ENCODE measurements around the gene IER5L. TPM values are rescaled to one million over a fixed set of nuclear protein-coding genes. Genes with fewer than 3 reads are reported as not detected.

IER5L gene
- polyA plus RNA-seq (2013, experiment 1 of 2), result 75.6 TPM
- polyA plus RNA-seq (2013, experiment 2 of 2), result 55.6 TPM

DNA sequence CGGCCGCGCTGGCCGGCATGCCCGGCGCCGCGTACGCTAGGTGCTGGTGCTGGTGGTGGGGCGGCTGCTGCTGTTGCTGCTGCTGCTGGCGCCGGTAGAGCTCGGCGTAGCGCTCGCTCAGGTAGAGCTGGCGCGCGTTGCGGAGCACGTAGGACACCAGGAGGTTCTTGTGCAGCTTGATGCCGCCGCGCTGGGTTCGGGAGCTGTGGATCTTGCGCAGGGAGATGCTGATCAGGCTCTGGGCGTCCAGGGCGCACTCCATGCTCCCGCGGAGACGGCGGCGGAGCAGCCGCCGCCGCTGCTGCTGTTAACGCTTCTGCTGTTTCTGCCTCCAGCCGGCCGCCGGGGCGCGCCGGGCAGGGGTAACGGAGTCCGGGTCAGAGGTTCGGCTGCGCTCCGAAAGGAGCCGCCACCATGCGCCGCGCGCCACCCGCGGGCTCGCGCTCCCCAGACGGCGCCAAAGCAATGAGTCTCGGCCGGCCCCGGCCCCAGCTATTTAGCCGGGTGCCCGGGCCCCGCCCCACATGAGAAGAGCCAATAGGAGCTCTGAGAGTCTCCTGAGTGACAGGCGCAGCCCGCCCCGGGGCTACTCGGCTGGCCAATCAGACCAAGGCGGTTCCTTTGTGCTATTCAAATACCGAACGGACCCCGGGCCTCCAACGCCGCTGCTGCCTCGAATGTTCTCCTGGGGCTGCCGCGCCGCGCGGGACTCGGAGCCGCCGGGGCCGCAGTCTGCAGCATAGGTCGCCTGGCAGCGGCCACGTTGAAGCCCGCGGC, at the start of gene IER5L:
Gene IER5L, minus strand, starts transcription at position 471 of the 777 bp plus-strand sequence. Its CDS starts 209 bp downstream, at position 262.
- 0% methylated on average over 83 to 84 of the region's 90 CpGs for WGBS, 2 experiments (ENCODE audit: insufficient coverage in 2 of 2)
- Histone ChIP-seq H3K36me3 (ENCODE audit: control insufficient read depth, insufficient read depth, low read length) (peaks cover 20% of the 10 kb centered on the region), H3K27ac (ENCODE audit: low read depth, low read length, severe bottlenecking) (peak within 1 kb of the TSS; percentile 98)

DNA sequence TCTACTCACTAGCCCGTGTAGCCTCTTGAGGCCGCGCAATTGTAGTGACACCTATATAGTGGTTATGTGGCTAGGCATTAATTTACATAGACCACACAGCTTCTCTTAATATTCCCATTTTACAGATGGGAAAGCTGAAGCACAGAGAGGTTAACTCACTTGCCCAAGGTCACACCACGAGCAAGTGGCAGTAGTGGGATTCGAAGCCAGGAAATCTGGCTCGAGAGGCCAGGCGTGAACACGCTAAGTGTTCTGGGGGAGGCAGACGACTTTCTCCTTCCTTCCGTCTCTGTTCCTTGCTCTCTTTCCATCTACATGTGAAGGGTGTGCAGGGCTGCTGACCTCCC, 49.8 kb upstream of the IER5L start:
- peaks cover 37% of the 10 kb centered on the region for H3K4me1 ChIP-seq (ENCODE audit: control insufficient read depth, insufficient read depth, low read length, poor library complexity, severe bottlenecking)
- peaks cover 2% of the 10 kb centered on the region for H3K9me3 ChIP-seq (ENCODE audit: control insufficient read depth, low read length)
- no peak overlapping the region for H3K27ac ChIP-seq (ENCODE audit: low read depth, low read length, severe bottlenecking)
- 95 to 96% methylated on average over 6 to 8 of the region's 10 CpGs for WGBS, 2 experiments (ENCODE audit: insufficient coverage in 2 of 2)
- no peak overlapping the region for H3K4me3 ChIP-seq (ENCODE audit: extremely low read depth, insufficient read depth, low read length, poor library complexity, severe bottlenecking)
- no peaks in the 10 kb centered on the region for H3K36me3 ChIP-seq (ENCODE audit: control insufficient read depth, insufficient read depth, low read length)

More for the DNA sequence above, at the start of gene IER5L:
- peaks cover 24% of the 10 kb centered on the region for H3K4me1 ChIP-seq (ENCODE audit: control insufficient read depth, insufficient read depth, low read length, poor library complexity, severe bottlenecking)
- H3K4me3 ChIP-seq (ENCODE audit: extremely low read depth, insufficient read depth, low read length, poor library complexity, severe bottlenecking), result peak within 1 kb of the TSS; percentile 99
- H3K9me3 ChIP-seq (ENCODE audit: control insufficient read depth, low read length), result no peaks in the 10 kb centered on the region

DNA sequence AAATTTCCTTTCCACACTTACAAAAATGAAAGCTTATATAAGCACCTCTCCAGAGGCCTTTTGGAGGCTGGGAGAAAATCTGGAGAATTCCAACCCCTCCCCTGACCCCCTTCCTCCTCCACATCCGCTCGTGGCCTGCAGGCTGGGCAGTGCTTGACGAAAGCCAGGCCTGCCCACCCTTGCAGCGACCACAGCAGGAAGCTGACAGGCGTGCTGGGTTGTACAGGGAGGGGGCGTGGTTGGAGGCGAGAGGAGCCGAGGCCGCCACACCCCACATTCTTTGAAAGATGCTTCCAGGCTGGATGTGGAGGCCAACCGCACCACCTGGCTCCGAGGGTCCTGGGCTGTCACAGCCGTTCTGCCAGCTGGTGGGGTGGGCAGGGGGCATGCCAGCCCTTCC, 47.8 kb upstream of the IER5L start:
- Histone ChIP-seq H3K4me1 (ENCODE audit: control insufficient read depth, insufficient read depth, low read length, poor library complexity, severe bottlenecking) (peaks cover 27% of the 10 kb centered on the region), H3K36me3 (ENCODE audit: control insufficient read depth, insufficient read depth, low read length) (no peaks in the 10 kb centered on the region), H3K27ac (ENCODE audit: low read depth, low read length, severe bottlenecking) (peak overlapping the region; percentile 86), H3K4me3 (ENCODE audit: extremely low read depth, insufficient read depth, low read length, poor library complexity, severe bottlenecking) (no peak overlapping the region), H3K9me3 (ENCODE audit: control insufficient read depth, low read length) (no peaks in the 10 kb centered on the region)
- WGBS, 2 experiments (ENCODE audit: insufficient coverage in 2 of 2), result 13 to 37% methylated on average over 3 to 4 of the region's 12 CpGs

DNA sequence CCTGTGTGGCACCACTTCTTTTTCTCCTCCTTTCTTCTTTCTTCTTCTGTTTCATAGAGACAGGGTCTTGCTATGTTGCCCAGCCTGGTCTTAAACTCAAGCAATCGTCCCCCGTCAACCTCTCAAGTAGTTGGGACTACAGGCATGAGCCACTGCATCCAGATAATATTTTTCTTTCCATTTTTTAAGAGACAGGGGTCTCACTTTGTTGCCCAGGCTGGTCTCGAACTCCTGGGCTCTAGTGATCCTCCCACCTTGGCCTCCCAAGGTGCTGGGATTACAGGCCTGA, 47.4 kb upstream of the IER5L start:
- 69 to 94% methylated on average over 2 of the region's 3 CpGs for WGBS, 2 experiments (ENCODE audit: insufficient coverage in 2 of 2)
- H3K4me1 ChIP-seq (ENCODE audit: control insufficient read depth, insufficient read depth, low read length, poor library complexity, severe bottlenecking), result peaks cover 26% of the 10 kb centered on the region
- H3K9me3 ChIP-seq (ENCODE audit: control insufficient read depth, low read length), result no peaks in the 10 kb centered on the region
- H3K4me3 ChIP-seq (ENCODE audit: extremely low read depth, insufficient read depth, low read length, poor library complexity, severe bottlenecking), result no peak overlapping the region
- H3K36me3 ChIP-seq (ENCODE audit: control insufficient read depth, insufficient read depth, low read length), result no peaks in the 10 kb centered on the region
- peak overlapping the region; percentile 86 for H3K27ac ChIP-seq (ENCODE audit: low read depth, low read length, severe bottlenecking)

DNA sequence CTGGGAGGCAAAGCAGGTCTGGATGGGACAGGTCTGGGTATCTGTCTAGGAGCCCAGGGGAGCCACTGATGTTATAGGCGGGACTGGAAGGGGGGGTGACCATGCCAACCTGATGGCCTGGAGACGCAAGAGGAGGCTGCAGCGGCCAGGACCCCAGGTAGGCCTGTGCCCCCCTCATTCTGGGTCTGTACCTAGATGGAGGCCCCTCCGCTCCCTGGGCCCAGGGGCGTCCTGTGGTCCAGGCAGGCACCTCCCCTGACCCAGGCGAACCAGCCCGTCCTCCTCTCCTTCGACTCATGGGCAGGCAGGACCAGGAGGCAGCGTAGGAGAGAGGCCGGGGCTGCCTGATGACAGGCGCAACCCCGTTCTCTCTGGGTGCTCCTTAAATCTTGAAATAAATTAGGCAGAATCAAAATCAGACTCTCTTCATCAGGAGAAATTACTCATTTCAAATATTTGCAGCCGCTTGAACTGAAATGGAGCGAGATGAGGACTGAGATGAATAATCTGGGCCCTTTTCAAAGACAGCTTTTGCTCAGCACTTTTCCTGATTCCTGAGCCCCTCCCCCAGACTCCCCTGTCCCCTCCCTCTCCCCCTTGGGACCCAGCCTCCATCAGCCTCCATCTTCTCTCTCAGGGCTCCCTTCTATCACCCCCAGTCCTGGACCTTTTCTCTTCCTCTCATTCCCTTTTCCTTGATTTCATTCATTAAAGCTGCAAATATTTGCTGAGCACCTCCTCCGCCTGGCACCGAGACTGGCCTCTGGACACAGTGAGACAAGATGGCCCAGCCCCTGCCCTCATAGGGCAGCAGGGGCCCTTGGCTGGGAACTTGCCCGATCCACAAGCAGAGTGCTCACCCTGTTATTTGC, 46.8 kb upstream of the IER5L start:
- Histone ChIP-seq H3K27ac (ENCODE audit: low read depth, low read length, severe bottlenecking) (peak overlapping the region; percentile 86), H3K4me3 (ENCODE audit: extremely low read depth, insufficient read depth, low read length, poor library complexity, severe bottlenecking) (no peak overlapping the region), H3K36me3 (ENCODE audit: control insufficient read depth, insufficient read depth, low read length) (no peaks in the 10 kb centered on the region), H3K4me1 (ENCODE audit: control insufficient read depth, insufficient read depth, low read length, poor library complexity, severe bottlenecking) (peaks cover 22% of the 10 kb centered on the region), H3K9me3 (ENCODE audit: control insufficient read depth, low read length) (no peaks in the 10 kb centered on the region)
- 83 to 86% methylated on average over 11 to 13 of the region's 17 CpGs for WGBS, 2 experiments (ENCODE audit: insufficient coverage in 2 of 2)

DNA sequence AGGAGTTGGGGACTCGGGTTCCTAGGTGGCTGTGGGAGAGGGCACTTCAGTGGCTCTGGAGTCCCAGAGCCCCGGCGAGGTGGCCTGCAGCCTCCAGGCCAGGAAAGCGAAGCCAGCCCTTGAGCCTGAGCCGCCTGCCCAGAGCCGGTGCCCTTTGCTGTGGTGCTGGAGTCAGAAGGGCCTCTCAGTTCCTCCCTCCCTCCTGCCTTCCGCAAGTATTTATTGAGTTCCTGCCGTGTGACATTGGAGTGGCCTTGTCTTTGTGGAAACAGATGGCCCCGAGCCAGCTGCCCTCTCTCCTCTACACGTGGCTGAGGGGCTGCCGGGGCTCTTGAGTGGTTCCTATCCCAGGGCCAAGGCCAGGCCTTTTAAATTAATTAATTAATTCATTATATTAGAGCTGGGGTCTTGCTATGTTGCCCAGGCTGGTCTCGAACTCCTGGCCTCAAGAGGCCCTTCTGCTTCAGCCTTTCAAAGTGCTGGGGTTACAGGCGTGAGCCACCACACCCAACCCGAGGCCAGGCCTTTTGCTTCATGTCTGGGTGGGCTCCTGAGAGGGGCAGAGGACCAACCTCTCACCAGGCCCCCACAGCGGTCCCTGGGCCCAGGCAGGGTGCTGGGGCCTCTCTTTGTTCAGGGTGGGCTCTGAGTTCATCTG, 45.6 kb upstream of the IER5L start:
- Histone ChIP-seq H3K4me1 (ENCODE audit: control insufficient read depth, insufficient read depth, low read length, poor library complexity, severe bottlenecking) (peaks cover 17% of the 10 kb centered on the region), H3K36me3 (ENCODE audit: control insufficient read depth, insufficient read depth, low read length) (no peaks in the 10 kb centered on the region), H3K27ac (ENCODE audit: low read depth, low read length, severe bottlenecking) (no peak overlapping the region), H3K9me3 (ENCODE audit: control insufficient read depth, low read length) (no peaks in the 10 kb centered on the region), H3K4me3 (ENCODE audit: extremely low read depth, insufficient read depth, low read length, poor library complexity, severe bottlenecking) (no peak overlapping the region)
- WGBS, 2 experiments (ENCODE audit: insufficient coverage in 2 of 2), result 91 to 96% methylated on average over 8 to 10 of the region's 15 CpGs

DNA sequence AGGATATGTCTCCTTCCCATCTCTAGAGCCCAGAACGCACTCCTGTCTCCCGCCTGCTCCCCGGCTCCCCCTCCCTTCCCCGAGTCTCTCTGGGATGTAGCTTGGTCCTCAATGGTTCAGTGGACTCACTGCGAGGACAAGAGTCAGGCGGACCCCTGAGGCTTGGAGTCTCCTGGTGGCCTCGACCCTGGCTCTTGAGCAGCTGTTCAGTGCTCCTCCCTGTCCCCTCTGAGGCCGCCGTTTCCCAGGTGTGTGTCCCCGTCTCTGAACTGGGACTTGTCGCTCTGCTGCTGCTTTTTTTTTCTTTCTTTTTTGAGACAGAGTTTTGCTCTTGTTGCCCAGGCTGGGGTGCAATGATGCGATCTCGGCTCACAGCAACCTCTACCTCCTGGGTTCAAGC, 44.8 kb upstream of the IER5L start:
- no peak overlapping the region for H3K4me3 ChIP-seq (ENCODE audit: extremely low read depth, insufficient read depth, low read length, poor library complexity, severe bottlenecking)
- H3K36me3 ChIP-seq (ENCODE audit: control insufficient read depth, insufficient read depth, low read length), result no peaks in the 10 kb centered on the region
- H3K4me1 ChIP-seq (ENCODE audit: control insufficient read depth, insufficient read depth, low read length, poor library complexity, severe bottlenecking), result peaks cover 17% of the 10 kb centered on the region
- no peaks in the 10 kb centered on the region for H3K9me3 ChIP-seq (ENCODE audit: control insufficient read depth, low read length)
- 87 to 96% methylated on average over 7 to 13 of the region's 13 CpGs for WGBS, 2 experiments (ENCODE audit: insufficient coverage in 2 of 2)
- no peak overlapping the region for H3K27ac ChIP-seq (ENCODE audit: low read depth, low read length, severe bottlenecking)

DNA sequence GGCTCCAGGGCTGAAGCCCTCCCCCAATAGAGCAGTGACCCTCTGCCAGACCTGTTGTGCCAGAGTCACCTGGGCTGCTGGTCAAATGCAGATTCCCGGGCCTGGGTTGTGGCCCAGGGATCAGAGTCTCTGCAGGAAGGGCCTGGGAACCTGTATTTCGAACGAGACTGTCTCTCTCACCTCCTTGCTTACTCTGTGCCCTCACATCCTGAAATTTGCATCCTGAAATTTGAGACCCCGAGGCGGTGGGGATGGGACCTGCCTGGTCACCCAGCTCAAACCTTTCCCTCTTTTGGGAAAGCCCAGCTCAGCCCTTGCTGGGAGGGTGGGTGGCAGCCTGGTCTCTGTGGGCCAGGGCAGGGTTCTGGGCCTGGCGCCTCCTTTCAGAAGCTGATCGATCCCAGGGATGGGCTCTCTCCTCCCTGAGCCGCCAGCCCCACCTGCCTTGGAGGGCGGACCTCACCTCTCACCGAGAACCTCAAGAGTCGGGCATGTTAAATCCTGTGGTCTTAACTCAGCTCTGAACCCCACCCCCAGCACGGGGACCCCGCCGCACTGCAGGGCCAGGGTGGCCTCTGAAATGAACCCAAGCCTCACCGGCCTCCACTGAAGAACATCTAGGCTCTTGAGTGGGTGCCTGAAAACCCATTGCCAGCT, 44.0 kb upstream of the IER5L start:
- H3K36me3 ChIP-seq (ENCODE audit: control insufficient read depth, insufficient read depth, low read length), result no peaks in the 10 kb centered on the region
- H3K9me3 ChIP-seq (ENCODE audit: control insufficient read depth, low read length), result no peaks in the 10 kb centered on the region
- H3K4me1 ChIP-seq (ENCODE audit: control insufficient read depth, insufficient read depth, low read length, poor library complexity, severe bottlenecking), result peaks cover 17% of the 10 kb centered on the region
- no peak overlapping the region for H3K27ac ChIP-seq (ENCODE audit: low read depth, low read length, severe bottlenecking)
- WGBS, 2 experiments (ENCODE audit: insufficient coverage in 2 of 2), result 84 to 89% methylated on average over 13 to 14 of the region's 15 CpGs
- H3K4me3 ChIP-seq (ENCODE audit: extremely low read depth, insufficient read depth, low read length, poor library complexity, severe bottlenecking), result no peak overlapping the region

DNA sequence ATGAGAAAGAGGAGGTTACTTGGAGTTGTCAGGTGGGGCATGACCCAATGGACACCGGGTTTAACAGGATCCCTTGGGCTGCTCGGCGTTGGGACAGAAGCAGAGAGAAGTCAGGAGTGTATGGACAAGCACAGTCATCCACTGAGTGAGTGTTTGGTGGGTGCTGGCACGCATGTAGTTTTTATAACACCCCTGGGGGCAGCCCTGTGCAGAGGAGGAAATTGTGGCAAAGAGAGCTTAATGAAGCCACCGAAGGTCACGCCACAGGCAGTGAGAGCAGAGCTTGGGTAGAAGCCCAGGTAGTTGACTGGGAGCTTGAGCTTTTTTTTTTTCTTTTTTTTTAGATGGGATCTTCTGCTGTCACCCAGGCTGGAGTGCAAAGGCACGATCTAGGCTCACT, 43.2 kb upstream of the IER5L start:
- Histone ChIP-seq H3K4me3 (ENCODE audit: extremely low read depth, insufficient read depth, low read length, poor library complexity, severe bottlenecking) (no peak overlapping the region), H3K9me3 (ENCODE audit: control insufficient read depth, low read length) (no peaks in the 10 kb centered on the region), H3K36me3 (ENCODE audit: control insufficient read depth, insufficient read depth, low read length) (no peaks in the 10 kb centered on the region), H3K27ac (ENCODE audit: low read depth, low read length, severe bottlenecking) (no peak overlapping the region), H3K4me1 (ENCODE audit: control insufficient read depth, insufficient read depth, low read length, poor library complexity, severe bottlenecking) (peaks cover 14% of the 10 kb centered on the region)
- WGBS, 2 experiments (ENCODE audit: insufficient coverage in 2 of 2), result 88 to 92% methylated on average over 6 to 7 of the region's 7 CpGs

DNA sequence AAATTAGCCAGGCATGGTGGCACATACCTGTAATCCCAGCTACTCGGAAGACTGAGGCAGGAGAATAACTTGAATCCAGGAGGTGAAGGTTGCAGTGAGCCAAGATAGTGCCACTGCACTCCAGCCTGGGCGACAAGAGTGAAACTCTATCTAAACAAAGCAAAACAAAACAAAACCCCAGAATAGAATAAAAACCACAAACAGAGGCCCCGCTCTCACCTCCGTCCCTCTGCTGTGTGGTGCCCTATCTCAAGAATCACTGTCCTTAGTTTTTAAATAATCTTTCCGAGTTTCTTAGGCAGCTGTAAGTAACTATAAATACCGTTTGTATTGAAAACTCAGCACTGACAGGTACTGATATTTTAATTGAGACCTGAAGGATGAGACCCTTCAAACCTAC, 42.7 kb upstream of the IER5L start:
- no peaks in the 10 kb centered on the region for H3K36me3 ChIP-seq (ENCODE audit: control insufficient read depth, insufficient read depth, low read length)
- no peak overlapping the region for H3K27ac ChIP-seq (ENCODE audit: low read depth, low read length, severe bottlenecking)
- 88 to 96% methylated on average over 3 to 6 of the region's 6 CpGs for WGBS, 2 experiments (ENCODE audit: insufficient coverage in 2 of 2)
- no peaks in the 10 kb centered on the region for H3K9me3 ChIP-seq (ENCODE audit: control insufficient read depth, low read length)
- H3K4me3 ChIP-seq (ENCODE audit: extremely low read depth, insufficient read depth, low read length, poor library complexity, severe bottlenecking), result no peak overlapping the region
- H3K4me1 ChIP-seq (ENCODE audit: control insufficient read depth, insufficient read depth, low read length, poor library complexity, severe bottlenecking), result peaks cover 11% of the 10 kb centered on the region
